Spleen (tissue), 7 donors: ENCODE measurements around the gene ELF4.

ENCODE experiments used
- POLR2A ChIP-seq, 3 donors: fragments of 450-650 bp; IDR thresholded peaks; one replicate each; pipeline ENCODE4 v1.5.1; 2017; ENCODE audit warnings: antibody characterized with exemption in 3 of 3, mild to moderate bottlenecking in 1 of 3
- POLR2AphosphoS5 ChIP-seq, 3 donors: sonication (generic); formaldehyde crosslinking; IDR thresholded peaks; one replicate each; pipeline ENCODE4 v1.5.1; 2017; ENCODE audit warnings: antibody characterized with exemption in 3 of 3
- TF ChIP-seq, protein P1 (sequence below), 11 experiments: fragments of 200-600 bp in 7 of 11; fragments of 450-650 bp in 4 of 11; sonication (generic) in 4 of 11; IDR thresholded peaks in 8 of 11; conservative IDR thresholded peaks in 3 of 11; 1 replicate in 7 of 11; 2 replicates in 4 of 11; pipeline versions ENCODE4 v1.4.0 to v1.8.0; 2016 to 2021; ENCODE audit warnings: antibody characterized with exemption in 11 of 11, inconsistent platforms in 4 of 11, mild to moderate bottlenecking in 1 of 11
- donor health status: DM: no; HTN: no; CAD: no; lungs with moderate emphysema.
- donor health status: DM: no; HTN: no; CAD: no.
- donor health status: DM: no; HTN: no; CAD: no.

DNA sequence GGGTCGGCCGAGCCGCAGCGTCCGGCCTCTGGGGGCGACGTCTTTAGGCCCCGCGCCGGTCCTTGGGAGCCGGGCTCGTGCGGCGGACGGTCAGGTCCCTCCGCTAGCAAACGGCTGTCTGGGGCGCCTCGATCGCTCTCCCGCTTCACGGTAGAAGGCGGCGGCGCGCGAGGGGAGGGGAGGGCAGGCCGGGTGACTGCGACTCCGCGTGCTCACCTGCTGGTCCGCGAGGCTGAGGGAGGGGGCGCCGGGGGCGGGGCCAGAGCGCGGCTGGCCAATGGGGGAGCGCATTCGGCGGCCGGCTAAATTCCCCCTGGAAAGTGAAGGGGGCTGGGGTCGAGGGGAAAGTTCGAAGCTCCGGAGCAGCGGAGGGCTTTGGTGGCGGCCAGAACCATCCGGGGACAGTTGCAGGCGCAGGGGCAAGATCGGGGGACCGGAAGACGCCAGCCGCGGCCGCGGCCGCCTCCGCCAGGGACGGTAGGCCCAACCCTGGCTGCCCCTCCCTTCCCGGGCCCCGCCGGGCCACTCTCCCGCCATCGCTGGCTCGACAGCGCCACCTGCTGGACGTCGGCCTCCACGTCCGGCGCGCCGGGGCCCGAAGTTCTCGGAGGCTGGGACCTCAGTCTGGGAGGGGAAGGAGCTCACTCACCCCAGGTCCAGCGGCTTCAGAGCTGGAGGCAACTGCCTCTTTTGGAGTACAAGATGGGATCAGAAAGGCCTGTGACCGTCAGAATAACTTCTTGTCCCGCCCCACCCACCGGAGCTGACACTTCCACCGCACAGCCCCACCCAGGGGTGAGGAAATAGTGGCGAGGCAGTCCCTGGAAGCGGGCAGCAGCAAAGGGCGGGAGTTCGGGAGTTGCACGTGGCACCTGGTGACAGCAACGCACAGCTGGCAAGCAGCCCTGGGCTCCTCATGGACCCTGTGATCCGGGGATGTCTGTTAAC lies 49.9 kb downstream of the ELF4 start:
- TF ChIP-seq POLR2AphosphoS5 (IDR thresholded peaks at IDR 0.05) (peak; percentile 44 to 81 (median 64)), POLR2A (IDR thresholded peaks at IDR 0.05) (no peak)
- TF ChIP-seq, protein P1, sequence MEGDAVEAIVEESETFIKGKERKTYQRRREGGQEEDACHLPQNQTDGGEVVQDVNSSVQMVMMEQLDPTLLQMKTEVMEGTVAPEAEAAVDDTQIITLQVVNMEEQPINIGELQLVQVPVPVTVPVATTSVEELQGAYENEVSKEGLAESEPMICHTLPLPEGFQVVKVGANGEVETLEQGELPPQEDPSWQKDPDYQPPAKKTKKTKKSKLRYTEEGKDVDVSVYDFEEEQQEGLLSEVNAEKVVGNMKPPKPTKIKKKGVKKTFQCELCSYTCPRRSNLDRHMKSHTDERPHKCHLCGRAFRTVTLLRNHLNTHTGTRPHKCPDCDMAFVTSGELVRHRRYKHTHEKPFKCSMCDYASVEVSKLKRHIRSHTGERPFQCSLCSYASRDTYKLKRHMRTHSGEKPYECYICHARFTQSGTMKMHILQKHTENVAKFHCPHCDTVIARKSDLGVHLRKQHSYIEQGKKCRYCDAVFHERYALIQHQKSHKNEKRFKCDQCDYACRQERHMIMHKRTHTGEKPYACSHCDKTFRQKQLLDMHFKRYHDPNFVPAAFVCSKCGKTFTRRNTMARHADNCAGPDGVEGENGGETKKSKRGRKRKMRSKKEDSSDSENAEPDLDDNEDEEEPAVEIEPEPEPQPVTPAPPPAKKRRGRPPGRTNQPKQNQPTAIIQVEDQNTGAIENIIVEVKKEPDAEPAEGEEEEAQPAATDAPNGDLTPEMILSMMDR (IDR thresholded peaks at IDR 0.05 in 8 of 11, conservative IDR thresholded peaks at IDR 0.05 in 3 of 11), result peak; percentile 81 to 95 (median 92)
